ENCODE results near the gene RGS5. TPM values are rescaled to one million over a fixed set of nuclear protein-coding genes. Genes with fewer than 3 reads are reported as not detected.

RGS5 gene
- total RNA-seq, 3 donors from 2014 or later (not counting 1 experiment from before 2014, with no cell fraction given): 0.12 to 0.30 (median 0.14) TPM

- no peak overlapping the region for H3K4me3 ChIP-seq (ENCODE audit: low read length)
- Mint-ChIP-seq H3K27ac (no peak overlapping the region), H3K27me3 (ENCODE audit: low read depth in 2 of 2) (peaks cover 7 to 11% of the 10 kb centered on the region in 2 donors), H3K36me3 (no peaks in the 10 kb centered on the region), H3K4me3 (no peak overlapping the region), H3K4me1 (no peaks in the 10 kb centered on the region), H3K9me3 (peaks cover 0 to 3% of the 10 kb centered on the region in 2 donors)
- H3K4me1 ChIP-seq (ENCODE audit: control insufficient read depth, insufficient read depth, low read length): no peaks in the 10 kb centered on the region
- H3K9me3 ChIP-seq (ENCODE audit: control insufficient read depth, insufficient read depth, low read length): no peaks in the 10 kb centered on the region
- DNase-seq (no peak), ATAC-seq (no peak)
- no peaks in the 10 kb centered on the region for H3K36me3 ChIP-seq (ENCODE audit: control insufficient read depth, insufficient read depth, low read length)
- intact Hi-C loops (cut with micrococcal nuclease): no loop called here
- no CpG with 5 or more reads among the region's 1 CpG for WGBS (ENCODE audit: insufficient coverage)
- no peak overlapping the region for H3K27ac ChIP-seq (ENCODE audit: low read length)
- H3K27me3 ChIP-seq (ENCODE audit: control insufficient read depth, insufficient read depth, low read length): peaks cover 6% of the 10 kb centered on the region
- no peak for TF ChIP-seq CTCF (IDR thresholded peaks at IDR 0.05)
Measured at GRCh38 chr1:163130225-163130856, 72.4 kb downstream of the RGS5 start.

GRCh38 chr1:163128282-163128681, 74.4 kb downstream of the RGS5 start:
- Histone ChIP-seq H3K36me3 (ENCODE audit: control insufficient read depth, insufficient read depth, low read length) (no peaks in the 10 kb centered on the region), H3K4me3 (ENCODE audit: low read length) (no peak overlapping the region), H3K9me3 (ENCODE audit: control insufficient read depth, insufficient read depth, low read length) (no peaks in the 10 kb centered on the region), H3K4me1 (ENCODE audit: control insufficient read depth, insufficient read depth, low read length) (no peaks in the 10 kb centered on the region), H3K27me3 (ENCODE audit: control insufficient read depth, insufficient read depth, low read length) (peaks cover 6% of the 10 kb centered on the region), H3K27ac (ENCODE audit: low read length) (no peak overlapping the region)
- no peaks in the 10 kb centered on the region for H3K36me3 Mint-ChIP-seq
- no peaks in the 10 kb centered on the region for H3K4me1 Mint-ChIP-seq
- intact Hi-C loops (cut with micrococcal nuclease): no loop called here
- no peak overlapping the region for H3K27ac Mint-ChIP-seq
- 60% methylated on average over 1 of the region's 2 CpGs for WGBS (ENCODE audit: insufficient coverage)
- H3K9me3 Mint-ChIP-seq: peaks cover 0 to 3% of the 10 kb centered on the region in 2 donors
- H3K27me3 Mint-ChIP-seq (ENCODE audit: low read depth in 2 of 2): peaks cover 15 to 22% of the 10 kb centered on the region in 2 donors
- H3K4me3 Mint-ChIP-seq: no peak overlapping the region
- ATAC-seq (no peak), DNase-seq (no peak)
- TF ChIP-seq CTCF (IDR thresholded peaks at IDR 0.05): no peak

GRCh38 chr1:163124812-163125211, 77.9 kb downstream of the RGS5 start:
- H3K27ac ChIP-seq (ENCODE audit: low read length): no peak overlapping the region
- H3K36me3 ChIP-seq (ENCODE audit: control insufficient read depth, insufficient read depth, low read length): no peaks in the 10 kb centered on the region
- H3K36me3 Mint-ChIP-seq: no peaks in the 10 kb centered on the region
- H3K4me1 ChIP-seq (ENCODE audit: control insufficient read depth, insufficient read depth, low read length): no peaks in the 10 kb centered on the region
- no peaks in the 10 kb centered on the region for H3K9me3 ChIP-seq (ENCODE audit: control insufficient read depth, insufficient read depth, low read length)
- peaks cover 6% of the 10 kb centered on the region for H3K27me3 ChIP-seq (ENCODE audit: control insufficient read depth, insufficient read depth, low read length)
- no peak overlapping the region for H3K27ac Mint-ChIP-seq
- H3K4me3 Mint-ChIP-seq: no peak overlapping the region
- H3K4me1 Mint-ChIP-seq: no peaks in the 10 kb centered on the region
- no peaks in the 10 kb centered on the region for H3K9me3 Mint-ChIP-seq
- no peak for TF ChIP-seq CTCF (IDR thresholded peaks at IDR 0.05)
- peaks cover 12 to 15% of the 10 kb centered on the region in 2 donors for H3K27me3 Mint-ChIP-seq (ENCODE audit: low read depth in 2 of 2)
- DNase-seq (no peak), ATAC-seq (no peak)
- intact Hi-C loops (cut with micrococcal nuclease): no loop called here
- 66% methylated on average over 4 of the region's 4 CpGs for WGBS (ENCODE audit: insufficient coverage)
- no peak overlapping the region for H3K4me3 ChIP-seq (ENCODE audit: low read length)

- no peak overlapping the region for H3K4me3 ChIP-seq (ENCODE audit: low read length)
- ATAC-seq (no peak), DNase-seq (no peak)
- Mint-ChIP-seq H3K27me3 (ENCODE audit: low read depth in 2 of 2) (peaks cover 4 to 15% of the 10 kb centered on the region in 2 donors), H3K4me1 (no peaks in the 10 kb centered on the region), H3K4me3 (no peak overlapping the region), H3K36me3 (no peaks in the 10 kb centered on the region), H3K9me3 (peaks cover 0 to 3% of the 10 kb centered on the region in 2 donors), H3K27ac (no peak overlapping the region)
- TF ChIP-seq CTCF (IDR thresholded peaks at IDR 0.05): no peak
- 40% methylated on average over 1 of the region's 1 CpG for WGBS (ENCODE audit: insufficient coverage)
- intact Hi-C loops (cut with micrococcal nuclease): no loop called here
- H3K27me3 ChIP-seq (ENCODE audit: control insufficient read depth, insufficient read depth, low read length): no peaks in the 10 kb centered on the region
- H3K9me3 ChIP-seq (ENCODE audit: control insufficient read depth, insufficient read depth, low read length): no peaks in the 10 kb centered on the region
- H3K27ac ChIP-seq (ENCODE audit: low read length): no peak overlapping the region
- H3K4me1 ChIP-seq (ENCODE audit: control insufficient read depth, insufficient read depth, low read length): no peaks in the 10 kb centered on the region
- no peaks in the 10 kb centered on the region for H3K36me3 ChIP-seq (ENCODE audit: control insufficient read depth, insufficient read depth, low read length)
Measured at GRCh38 chr1:163120372-163120771, 82.3 kb downstream of the RGS5 start.
